Endometrial microvascular endothelial cells (primary cell): ENCODE data around the gene GRN. TPM values are rescaled to one million over a fixed set of nuclear protein-coding genes. Genes with fewer than 3 reads are reported as not detected.
"Not testable (repeated sequence)": the region's sequence is repeated elsewhere in the genome, so short reads cannot be mapped to it uniquely, and the experiment has no call there.

Experiments used
- in situ Hi-C: cut with HindIII; loops from 2 replicates; pipeline ENCODE4 v1.10.0; 2017; ENCODE audit warnings: low sequenced_read_pairs, low pct_unique_long_range_greater_than_20kb; ENCODE audit errors: inconsistent ontology term
- total RNA-seq: library from RNA; depleted of rRNA; stranded (reverse); fragments of >200 nt; gene quantifications from one replicate; pipeline ENCODE4 v1.2.3, GENCODE V29; 2015; ENCODE audit errors: inconsistent ontology term

Gene GRN
- total RNA-seq, 1 donor from 2014 or later, result 391 TPM

GRCh38 chr17:44318077-44318892 is 26.8 kb upstream of the GRN start:
- in situ Hi-C loops, result no loop called here

- in situ Hi-C loops, result loop anchor here (10.0 kb wide), 1 partner anchor 115 kb away; no protein-coding TSS in a partner anchor
Observed at GRCh38 chr17:44320066-44320465, 25.0 kb upstream of the GRN start.

GRCh38 chr17:44321246-44322120 is 23.6 kb upstream of the GRN start:
- in situ Hi-C loops, result loop anchor here (10.0 kb wide), 1 partner anchor 117 kb away; no protein-coding TSS in a partner anchor

GRCh38 chr17:44322236-44322895 is 22.7 kb upstream of the GRN start:
- in situ Hi-C loops, result loop anchor here (10.0 kb wide), 1 partner anchor 118 kb away; no protein-coding TSS in a partner anchor

- in situ Hi-C loops, result loop anchor here (10.0 kb wide), 1 partner anchor 119 kb away; no protein-coding TSS in a partner anchor
Observed at GRCh38 chr17:44323359-44324091, 21.6 kb upstream of the GRN start.

GRCh38 chr17:44324092-44324570 is 21.0 kb upstream of the GRN start:
- in situ Hi-C loops, result loop anchor here (10.0 kb wide), 1 partner anchor 119 kb away; no protein-coding TSS in a partner anchor

- in situ Hi-C loops, result loop anchor here (10.0 kb wide), 1 partner anchor 120 kb away; no protein-coding TSS in a partner anchor
Observed at GRCh38 chr17:44324571-44325275, 20.4 kb upstream of the GRN start, which contains the start of gene SLC25A39. SLC25A39 (minus strand) TSS chr17:44324823; CDS start chr17:44323562, 1,261 bp downstream.

GRCh38 chr17:44326861-44327444 is 18.1 kb upstream of the GRN start:
- in situ Hi-C loops, result loop anchor here (10.0 kb wide), 1 partner anchor 122 kb away; no protein-coding TSS in a partner anchor

GRCh38 chr17:44327715-44328449 is 17.2 kb upstream of the GRN start:
- in situ Hi-C loops, result loop anchor here (10.0 kb wide), 1 partner anchor 123 kb away; no protein-coding TSS in a partner anchor

- in situ Hi-C loops, result loop anchor here (10.0 kb wide), 1 partner anchor 125 kb away; no protein-coding TSS in a partner anchor
Observed at GRCh38 chr17:44329516-44329915, 15.6 kb upstream of the GRN start.

- in situ Hi-C loops, result not testable (repeated sequence)
Observed at GRCh38 chr17:44330263-44330662, 14.8 kb upstream of the GRN start.

- in situ Hi-C loops, result no loop called here
Observed at GRCh38 chr17:44331249-44331760, 13.8 kb upstream of the GRN start.

- in situ Hi-C loops, result no loop called here
Observed at GRCh38 chr17:44333371-44333770, 11.7 kb upstream of the GRN start.

- in situ Hi-C loops, result no loop called here
Observed at GRCh38 chr17:44334315-44334714, 10.8 kb upstream of the GRN start.

GRCh38 chr17:44334727-44335126 is 10.4 kb upstream of the GRN start:
- in situ Hi-C loops, result no loop called here

- in situ Hi-C loops, result no loop called here
Observed at GRCh38 chr17:44335564-44335963, 9.5 kb upstream of the GRN start.
